Activated CD4-positive, alpha-beta T cell treated with anti-CD3 and anti-CD28 coated beads, Interleukin-2, amount 50 U/mL, for 48 hours (primary cell): Measurements from ENCODE around the gene CD300H.
A peak's percentile ranks its signal among the peaks of the same experiment; 100 is the strongest.
"Not testable (repeated sequence)": the region's sequence is repeated elsewhere in the genome, so short reads cannot be mapped to it uniquely, and the experiment has no call there.

ENCODE experiments used
- DNase-seq, 2 experiments: peaks; one replicate each; pipeline ENCODE4 v3.0.0-alpha.2; 2020

CD300H gene

DNA sequence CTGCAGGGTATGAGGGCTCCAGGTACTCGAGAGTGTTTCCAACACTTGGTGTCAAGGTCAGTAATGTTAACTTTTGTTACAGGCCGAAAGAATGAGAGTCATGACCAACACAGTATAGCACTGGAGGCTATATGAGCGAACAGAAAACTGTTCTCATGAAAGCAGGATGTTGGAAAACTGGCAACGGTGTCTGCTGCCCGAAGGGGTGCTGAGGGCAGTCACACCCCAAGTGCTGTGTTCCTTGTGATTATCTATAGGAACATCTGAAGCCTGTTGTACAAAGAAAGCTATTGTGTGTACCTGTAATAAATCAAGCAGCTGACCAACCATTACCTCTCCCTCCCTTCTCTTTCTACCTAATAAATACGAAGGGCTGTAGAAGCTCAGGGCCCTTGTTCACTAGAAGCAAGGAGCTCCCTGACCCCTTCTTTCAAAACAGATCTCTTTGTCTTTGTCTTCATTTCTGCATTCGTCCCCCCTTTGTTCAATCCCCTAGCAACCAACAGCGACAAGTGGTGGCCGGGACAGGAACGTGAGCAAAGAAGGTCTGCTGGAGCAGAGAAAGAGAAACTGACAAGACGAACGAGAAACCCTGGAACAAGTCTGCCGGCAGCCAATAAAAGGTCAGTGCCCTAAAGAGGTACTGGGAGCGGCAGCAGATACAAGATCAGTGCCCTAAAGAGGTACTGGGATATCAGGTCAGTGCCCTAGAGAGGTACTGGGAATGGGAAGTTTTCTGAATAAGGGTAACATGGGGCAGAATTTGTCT, 17.2 kb upstream of the CD300H start:
- no peak for DNase-seq

- DNase-seq, result no peak
Measured at GRCh38 chr17:74582633-74583032, 15.3 kb upstream of the CD300H start.

GRCh38 chr17:74579900-74580299, 12.6 kb upstream of the CD300H start:
- DNase-seq, result no peak

DNA sequence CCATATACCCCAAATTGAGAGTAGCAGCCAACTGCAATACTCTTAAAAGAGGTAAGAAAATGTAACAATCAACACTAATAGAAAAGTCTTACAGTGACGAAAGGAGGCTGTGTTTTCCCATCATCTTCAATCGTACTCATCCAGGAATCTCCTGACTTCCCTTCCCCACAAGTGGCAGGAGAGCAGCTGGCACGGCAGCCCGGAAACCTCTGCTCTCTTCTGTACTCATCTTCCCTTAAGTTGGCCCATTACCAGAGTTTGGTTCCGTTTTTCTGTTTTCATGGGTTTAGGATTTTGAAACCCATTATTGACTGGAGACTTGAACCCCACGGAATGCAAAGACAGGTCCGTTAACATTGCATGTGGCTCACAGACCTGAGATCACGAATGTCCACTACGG, 11.7 kb upstream of the CD300H start:
- no peak for DNase-seq

DNA sequence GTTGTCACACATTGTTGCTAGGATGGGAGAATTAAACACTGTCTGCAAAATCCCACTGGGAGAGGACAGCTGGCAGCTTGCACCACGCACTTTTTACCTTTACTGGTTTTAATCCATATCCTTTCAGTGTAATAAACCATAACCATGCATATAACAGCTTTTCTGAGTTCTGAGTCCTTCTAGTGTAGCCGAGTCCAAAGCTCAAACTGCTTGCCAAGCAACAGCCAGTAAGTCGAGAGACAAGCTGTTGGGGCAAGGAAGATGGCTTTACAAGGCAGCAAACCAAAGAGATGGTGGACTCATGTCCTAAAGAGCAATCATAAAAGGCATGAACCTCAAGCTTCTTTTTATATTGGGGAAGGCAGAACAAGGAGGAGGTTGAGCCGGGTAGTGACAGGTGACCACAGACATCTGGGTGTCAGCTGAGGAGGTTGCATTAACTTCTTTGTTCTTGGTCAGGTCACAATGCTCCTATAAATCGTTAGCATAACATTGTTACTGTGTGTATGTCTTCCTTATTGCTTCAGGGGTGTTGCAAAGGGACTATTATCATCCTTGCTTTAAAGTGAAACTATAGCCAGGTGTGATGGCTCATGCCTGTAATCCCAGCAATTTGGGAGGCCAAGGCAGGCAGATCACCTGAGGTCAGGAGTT, 7.3 kb upstream of the CD300H start:
- no peak for DNase-seq

DNA sequence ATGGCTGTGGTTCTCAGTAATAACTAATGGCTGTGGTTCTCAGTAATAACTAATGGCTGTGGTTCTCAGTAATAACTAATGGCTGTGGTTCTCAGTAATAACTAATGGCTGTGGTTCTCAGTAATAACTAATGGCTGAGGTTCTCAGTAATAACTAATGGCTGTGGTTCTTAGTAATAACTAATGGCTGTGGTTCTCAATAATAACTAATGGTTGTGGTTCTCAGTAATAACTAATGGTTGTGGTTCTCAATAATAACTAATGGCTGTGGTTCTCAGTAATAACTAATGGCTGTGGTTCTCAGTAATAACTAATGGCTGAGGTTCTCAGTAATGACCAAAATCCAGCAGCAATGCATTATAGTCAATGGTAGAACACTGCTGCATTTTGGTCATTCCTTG, 6.3 kb upstream of the CD300H start:
- DNase-seq, result not testable (repeated sequence)

- DNase-seq, result no peak
Measured at GRCh38 chr17:74573169-74573568, 5.9 kb upstream of the CD300H start.

DNA sequence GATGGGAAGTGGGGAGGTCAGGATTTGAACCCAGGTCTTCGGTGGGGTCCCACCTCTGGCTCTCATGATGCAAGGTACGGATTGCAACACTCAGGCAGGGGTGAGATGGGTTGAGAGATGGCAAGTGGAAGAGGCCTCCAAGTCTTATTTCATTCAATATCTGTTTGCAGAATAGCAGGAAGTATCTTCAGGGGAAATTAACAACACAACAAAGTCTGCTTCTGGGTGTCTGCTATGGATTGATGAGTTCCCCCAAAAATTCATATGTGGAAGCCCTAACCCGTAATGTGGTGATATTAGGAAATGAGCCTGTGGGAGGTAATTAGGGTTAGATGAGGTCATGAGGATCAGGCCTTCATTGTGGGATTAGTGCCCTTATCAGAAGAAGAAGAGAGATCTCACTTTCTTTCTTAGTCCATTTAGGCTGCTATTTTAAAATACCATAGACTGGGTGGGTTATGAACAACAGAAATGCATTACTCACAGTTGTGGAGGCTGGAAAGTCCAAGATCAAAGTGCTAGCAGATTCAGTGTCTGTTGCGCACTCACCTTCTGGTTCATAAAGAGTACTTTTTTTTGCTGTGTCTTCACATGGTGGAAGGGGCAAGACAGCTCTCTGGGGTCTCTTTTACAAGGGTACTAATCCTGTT, 4.4 kb upstream of the CD300H start:
- no peak for DNase-seq

DNA sequence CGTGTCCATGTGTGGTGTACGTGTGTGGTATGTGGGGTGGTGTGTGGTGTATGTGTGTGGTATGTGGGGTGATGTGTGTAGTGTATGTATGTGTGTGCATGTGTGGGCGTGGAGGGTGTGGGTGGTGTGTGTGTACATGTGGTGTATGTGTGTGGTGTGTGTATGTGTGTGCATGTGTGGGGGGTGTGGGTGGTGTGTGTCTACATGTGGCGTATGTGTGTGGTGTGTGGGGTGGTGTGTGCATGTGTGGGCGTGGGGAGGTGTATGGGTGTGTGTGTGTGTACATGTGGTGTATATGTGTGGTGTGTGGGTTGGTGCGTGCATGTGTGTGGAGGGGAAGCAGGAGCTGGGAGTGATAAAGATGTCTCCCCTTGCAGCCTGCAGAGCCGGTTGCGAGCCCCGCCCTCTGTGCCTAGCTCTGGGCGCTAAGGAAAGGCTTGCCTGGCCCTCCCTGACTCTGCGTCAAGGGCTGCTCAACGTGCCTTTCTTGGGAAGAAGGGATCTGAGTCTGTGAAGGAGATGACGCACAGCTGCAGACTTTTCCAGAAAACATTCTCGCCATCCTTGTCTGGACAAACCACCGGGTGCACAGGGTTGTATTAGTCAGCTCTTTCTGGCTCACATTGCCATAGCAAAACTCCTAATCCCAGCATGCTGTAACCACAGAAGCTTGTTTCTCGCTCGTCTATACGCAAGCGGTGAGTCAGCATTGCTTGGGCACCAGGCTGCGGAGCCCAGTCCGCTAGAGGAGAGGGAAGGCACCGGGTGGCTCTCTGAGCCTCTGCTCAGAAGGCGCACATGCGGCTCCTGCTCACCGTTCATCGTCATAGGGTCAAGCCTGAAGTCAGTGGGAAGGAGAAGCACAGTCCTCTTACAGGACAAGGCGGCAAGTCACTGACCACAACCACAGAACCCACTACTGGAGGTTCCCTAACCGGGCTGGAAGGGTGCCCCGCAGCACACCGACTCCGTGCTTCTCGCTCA, 2.0 kb upstream of the CD300H start:
- DNase-seq, result peak; percentile 35 to 52

GRCh38 chr17:74568106-74568873, 981 bp upstream of the CD300H start:
- DNase-seq, result no peak

- peak; percentile 41 to 49 for DNase-seq
Measured at GRCh38 chr17:74566132-74566753, 1.1 kb downstream of the CD300H start.

- no peak for DNase-seq
Measured at GRCh38 chr17:74565126-74565525, 2.2 kb downstream of the CD300H start.

DNA sequence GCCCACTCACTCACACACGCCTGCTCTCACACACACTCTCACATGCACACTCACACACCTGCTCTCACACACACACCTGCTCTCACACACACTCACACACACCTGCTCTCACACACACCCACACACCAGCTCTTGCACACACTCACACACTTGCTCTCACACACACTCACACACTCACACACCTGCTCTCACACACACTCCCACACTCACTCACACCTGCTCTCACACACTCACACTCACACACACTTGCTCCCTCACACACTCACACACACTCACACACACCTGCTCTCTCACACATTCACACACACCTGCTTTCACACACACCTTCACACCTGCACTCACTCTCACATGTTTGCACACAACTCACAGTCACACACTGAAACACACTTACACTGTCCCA, 4.0 kb downstream of the CD300H start:
- no peak for DNase-seq

GRCh38 chr17:74561586-74561985, 5.7 kb downstream of the CD300H start:
- no peak for DNase-seq

- no peak for DNase-seq
Measured at GRCh38 chr17:74558882-74559519, 8.3 kb downstream of the CD300H start.

DNA sequence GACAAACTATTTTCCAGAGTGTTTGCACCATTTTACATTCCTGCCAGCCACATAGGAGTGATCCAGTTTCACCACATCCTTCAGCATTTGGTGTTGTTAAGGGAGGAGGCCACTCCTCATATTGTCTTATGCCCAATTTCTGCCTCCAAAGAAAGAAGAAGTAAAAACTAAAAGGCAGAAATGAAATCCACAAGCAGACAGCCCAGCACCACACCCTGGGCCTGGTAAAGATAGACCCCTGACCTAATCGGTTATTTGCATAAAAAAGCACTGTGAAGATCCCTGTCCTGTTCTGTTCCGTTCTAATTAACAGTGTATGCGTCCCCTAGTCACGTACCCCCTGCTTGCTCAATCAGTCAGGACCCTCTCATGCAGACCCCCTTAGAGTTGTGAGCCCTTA, 8.9 kb downstream of the CD300H start:
- not testable (repeated sequence) for DNase-seq

DNA sequence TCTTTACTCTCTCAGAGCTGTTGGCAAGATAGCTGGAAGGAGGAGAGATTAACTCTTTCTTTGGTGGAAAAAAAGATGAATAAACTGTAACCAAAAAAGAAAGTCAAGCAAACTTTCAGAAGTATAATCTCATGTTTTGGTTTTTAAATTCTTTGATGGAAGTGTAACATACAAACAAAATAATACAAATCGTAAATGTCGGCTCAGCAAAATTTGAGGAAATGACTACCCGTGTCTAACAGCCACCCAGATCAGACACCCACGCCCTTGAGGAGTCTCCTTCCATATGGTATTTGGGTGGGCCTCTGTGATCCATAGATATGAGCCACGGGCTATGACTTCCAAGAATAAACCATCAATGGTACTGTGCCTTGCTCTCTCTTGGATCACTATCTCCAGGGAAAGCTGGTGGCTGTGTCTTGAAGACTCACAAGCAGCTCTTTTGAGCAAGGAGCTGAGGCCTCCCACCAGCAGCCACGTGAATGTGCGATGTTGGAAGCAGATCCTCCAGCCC, 11.8 kb downstream of the CD300H start:
- DNase-seq, result no peak

GRCh38 chr17:74554909-74555308, 12.4 kb downstream of the CD300H start:
- no peak for DNase-seq

GRCh38 chr17:74552037-74552436, 15.3 kb downstream of the CD300H start:
- no peak for DNase-seq

GRCh38 chr17:74550602-74551001, 16.7 kb downstream of the CD300H start:
- no peak for DNase-seq

- DNase-seq, result no peak
Measured at GRCh38 chr17:74549343-74549742, 18.0 kb downstream of the CD300H start.
